Epithelial cell of proximal tubule (primary cell): ENCODE data around the gene NR2E3. TPM values are rescaled to one million over a fixed set of nuclear protein-coding genes. Genes with fewer than 3 reads are reported as not detected.

Experiments
- DNase-seq: peaks from one replicate; pipeline ENCODE4 v3.0.0-alpha.2; 2011; ENCODE audit warnings: low read depth
- H3K4me3 ChIP-seq: 2 replicates; pipeline ENCODE4 v1.5.1; 2011; ENCODE audit warnings: low read depth, mild to moderate bottlenecking, low read length
- total RNA-seq: library from RNA; depleted of rRNA; stranded (reverse); fragments of >200 nt; gene quantifications from 2 replicates; pipeline ENCODE4 v1.2.3, GENCODE V29; 2015
- TF ChIP-seq, protein P1 (sequence below): conservative IDR thresholded peaks from 2 replicates; pipeline ENCODE4 v1.5.1; 2012; ENCODE audit warnings: low read depth, mild to moderate bottlenecking, low read length

Gene NR2E3
- total RNA-seq, 1 donor from 2014 or later, result not detected

DNA sequence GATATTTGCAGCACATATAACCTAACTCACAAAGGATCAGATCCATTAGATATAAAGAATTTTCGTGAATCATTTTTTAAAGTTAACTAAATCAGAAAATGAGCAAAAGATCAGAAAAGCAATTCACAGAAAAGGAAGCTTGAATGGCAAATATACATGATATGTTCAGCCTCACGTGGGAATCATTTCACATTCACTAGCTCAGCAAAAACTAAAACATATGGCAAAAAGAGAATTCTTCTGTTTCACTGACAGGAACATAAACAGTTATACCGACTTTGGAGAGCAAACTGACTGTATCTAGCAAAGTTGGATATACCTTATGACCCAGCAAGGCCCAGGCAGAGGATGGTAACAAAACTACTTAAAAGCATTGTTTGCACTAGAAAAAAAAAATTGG, 34.0 kb upstream of the NR2E3 start:
- TF ChIP-seq, protein P1, sequence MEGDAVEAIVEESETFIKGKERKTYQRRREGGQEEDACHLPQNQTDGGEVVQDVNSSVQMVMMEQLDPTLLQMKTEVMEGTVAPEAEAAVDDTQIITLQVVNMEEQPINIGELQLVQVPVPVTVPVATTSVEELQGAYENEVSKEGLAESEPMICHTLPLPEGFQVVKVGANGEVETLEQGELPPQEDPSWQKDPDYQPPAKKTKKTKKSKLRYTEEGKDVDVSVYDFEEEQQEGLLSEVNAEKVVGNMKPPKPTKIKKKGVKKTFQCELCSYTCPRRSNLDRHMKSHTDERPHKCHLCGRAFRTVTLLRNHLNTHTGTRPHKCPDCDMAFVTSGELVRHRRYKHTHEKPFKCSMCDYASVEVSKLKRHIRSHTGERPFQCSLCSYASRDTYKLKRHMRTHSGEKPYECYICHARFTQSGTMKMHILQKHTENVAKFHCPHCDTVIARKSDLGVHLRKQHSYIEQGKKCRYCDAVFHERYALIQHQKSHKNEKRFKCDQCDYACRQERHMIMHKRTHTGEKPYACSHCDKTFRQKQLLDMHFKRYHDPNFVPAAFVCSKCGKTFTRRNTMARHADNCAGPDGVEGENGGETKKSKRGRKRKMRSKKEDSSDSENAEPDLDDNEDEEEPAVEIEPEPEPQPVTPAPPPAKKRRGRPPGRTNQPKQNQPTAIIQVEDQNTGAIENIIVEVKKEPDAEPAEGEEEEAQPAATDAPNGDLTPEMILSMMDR, result no peak
- no peak for DNase-seq
- no peak overlapping the region for H3K4me3 ChIP-seq

DNA sequence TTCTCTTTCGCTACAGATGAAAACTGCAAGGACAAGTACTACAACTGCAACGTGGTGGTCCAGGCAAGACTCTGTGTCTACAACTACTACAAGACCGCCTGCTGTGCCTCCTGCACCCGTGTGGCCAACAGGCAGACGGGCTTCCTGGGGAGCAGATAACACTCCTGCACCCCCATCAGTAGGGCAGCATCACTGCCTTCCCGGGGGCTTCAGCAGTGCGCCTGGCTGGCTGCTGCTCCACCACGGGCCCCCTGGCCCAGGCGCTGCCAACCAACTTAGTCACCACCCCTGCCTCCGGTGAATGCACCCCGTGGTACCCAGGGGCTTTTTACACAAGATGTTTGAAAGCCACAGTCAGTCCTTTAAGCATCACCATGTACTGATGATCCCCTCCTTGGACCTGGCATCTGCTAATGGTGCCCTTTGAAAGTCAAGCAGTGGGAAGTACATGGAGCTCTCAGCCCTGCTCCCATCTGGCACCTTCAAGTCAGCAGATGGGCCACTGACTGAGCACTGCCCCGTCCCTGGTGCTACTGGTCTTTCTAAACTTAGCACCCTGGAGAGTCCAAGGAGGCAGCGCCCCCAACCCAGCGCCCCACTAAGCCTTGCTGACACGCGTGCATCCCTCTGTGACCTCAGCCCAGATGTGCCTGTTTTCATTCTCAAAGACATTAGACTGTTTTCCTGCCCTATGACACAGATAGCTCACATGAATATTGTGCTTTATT, 33.0 kb upstream of the NR2E3 start:
- no peak overlapping the region for H3K4me3 ChIP-seq
- no peak for DNase-seq
- TF ChIP-seq, protein P1, result no peak

DNA sequence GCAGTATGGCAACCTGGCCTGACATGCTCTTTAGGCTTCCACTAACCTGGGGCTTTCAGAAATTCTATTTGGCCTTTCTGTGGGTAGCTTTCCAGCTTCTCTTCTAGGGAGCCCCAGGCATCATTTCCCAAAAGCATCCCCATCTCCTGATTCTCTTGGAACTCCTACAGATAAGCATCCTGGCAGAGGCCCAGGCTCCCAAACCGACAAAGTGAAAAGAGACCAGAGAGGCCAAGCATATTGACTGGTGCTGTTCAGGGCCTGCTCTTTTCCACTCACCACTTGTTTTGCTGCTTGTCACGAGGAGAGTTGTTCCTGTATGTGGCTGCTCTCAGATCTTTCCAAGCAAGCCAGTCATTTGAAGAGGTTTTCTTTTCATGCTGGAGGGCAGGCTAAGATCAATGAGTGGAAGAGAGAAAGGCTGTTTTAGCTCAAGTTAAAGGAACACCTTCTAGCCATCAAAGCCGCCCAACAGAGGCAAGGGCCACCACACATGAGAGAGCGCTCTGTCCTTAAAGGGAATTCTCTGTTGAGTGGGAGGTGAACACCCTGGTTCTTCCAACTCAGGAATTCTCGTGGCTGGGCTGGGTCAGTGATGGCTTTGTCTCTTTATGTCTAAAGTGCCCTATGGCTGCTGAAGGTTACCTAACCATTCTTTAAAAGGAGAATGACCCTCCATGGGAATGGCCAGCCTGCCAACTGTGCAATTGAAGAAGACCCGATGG, 31.1 kb upstream of the NR2E3 start:
- no peak overlapping the region for H3K4me3 ChIP-seq
- DNase-seq, result no peak
- TF ChIP-seq, protein P1, result no peak

DNA sequence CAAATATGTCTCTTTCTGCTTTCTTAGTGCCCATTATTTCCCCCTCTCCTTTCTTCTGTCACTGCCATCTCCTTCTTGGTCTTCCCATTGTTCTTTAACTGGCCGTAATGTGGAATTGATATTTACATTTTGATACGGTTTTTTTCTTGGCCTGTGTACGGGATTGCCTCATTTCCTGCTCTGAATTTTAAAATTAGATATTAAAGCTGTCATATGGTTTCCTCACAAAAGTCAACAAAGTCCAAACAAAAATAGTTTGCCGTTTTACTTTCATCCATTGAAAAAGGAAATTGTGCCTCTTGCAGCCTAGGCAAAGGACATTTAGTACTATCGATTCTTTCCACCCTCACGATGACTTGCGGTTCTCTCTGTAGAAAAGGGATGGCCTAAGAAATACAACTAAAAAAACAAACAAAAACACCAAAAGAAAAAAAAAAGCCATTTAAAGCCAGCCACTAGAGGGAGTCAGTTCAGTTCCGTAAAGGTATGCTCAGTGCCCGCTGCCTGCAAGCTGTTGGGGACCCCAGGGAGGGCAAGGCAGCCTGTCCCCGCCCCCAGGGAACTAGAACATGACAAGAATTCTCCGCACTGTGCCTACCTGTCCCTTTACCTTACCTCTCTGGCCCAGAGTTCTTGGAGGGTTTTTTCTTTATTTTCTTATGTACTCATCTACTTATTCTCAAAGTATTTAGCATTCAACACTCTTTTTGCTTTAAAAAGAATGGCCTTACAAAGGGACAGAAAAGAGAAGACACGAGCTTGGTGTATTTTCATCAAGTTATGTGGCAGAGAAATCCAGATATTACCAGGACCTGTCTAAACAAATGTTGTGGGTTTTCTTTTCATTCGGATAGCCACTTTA, 30.0 kb upstream of the NR2E3 start:
- TF ChIP-seq, protein P1, result peak; percentile 79
- H3K4me3 ChIP-seq, result no peak overlapping the region
- no peak for DNase-seq

DNA sequence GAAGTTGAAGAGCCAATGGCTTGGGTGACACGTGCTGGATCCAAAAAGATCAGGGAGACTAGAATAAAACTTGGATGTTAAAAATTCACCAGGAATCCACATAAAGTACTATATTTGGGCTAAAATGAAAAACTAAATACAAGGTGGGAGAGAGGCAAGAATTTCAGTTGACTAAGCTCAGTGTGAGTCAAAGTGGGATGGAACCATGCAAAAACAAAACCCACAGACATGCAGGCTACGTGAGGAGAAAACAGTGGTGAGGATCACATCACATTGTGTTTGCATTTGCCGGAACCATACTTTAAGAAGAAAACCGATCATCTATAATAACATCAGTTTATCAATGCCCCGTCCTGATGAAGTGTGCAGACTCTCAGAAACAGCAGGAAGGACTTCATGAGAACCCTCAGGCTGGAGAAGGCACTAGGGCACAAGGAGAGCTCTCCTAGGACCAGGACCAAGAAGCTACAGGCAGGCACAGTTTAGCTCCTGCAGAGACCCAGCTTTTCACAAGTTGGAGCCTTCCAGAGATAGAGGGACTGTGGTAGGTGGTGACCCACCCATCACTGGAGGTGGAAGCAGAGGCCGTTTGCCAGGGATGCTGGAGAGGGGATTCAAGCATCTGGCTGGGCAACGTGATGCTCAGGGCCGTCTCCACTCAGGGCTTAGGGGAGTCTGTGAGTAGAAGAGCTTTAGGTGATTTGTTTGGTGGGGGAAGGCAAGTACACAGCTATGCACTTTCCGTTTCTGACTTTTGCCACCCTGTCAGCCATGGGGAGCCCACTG, 29.0 kb upstream of the NR2E3 start:
- TF ChIP-seq, protein P1, result no peak
- no peak for DNase-seq
- no peak overlapping the region for H3K4me3 ChIP-seq

DNA sequence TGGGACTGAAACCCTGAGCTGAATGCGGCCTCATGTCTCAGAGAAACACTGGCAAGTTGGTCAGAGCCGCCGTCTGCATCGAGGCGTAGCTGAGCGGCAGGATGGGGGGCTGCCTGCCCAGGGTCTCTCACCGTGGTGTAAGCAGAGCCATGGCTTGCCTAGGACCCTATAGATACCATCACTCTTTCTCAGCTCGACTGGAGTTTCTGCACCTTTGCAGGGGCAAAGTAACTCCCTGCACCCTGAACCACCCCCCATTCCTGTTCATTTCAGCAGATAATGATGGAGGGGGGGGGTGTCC, 28.4 kb upstream of the NR2E3 start:
- TF ChIP-seq, protein P1, result no peak
- no peak overlapping the region for H3K4me3 ChIP-seq
- DNase-seq, result no peak
